ENCODE data around the gene SLC13A1.

DNA sequence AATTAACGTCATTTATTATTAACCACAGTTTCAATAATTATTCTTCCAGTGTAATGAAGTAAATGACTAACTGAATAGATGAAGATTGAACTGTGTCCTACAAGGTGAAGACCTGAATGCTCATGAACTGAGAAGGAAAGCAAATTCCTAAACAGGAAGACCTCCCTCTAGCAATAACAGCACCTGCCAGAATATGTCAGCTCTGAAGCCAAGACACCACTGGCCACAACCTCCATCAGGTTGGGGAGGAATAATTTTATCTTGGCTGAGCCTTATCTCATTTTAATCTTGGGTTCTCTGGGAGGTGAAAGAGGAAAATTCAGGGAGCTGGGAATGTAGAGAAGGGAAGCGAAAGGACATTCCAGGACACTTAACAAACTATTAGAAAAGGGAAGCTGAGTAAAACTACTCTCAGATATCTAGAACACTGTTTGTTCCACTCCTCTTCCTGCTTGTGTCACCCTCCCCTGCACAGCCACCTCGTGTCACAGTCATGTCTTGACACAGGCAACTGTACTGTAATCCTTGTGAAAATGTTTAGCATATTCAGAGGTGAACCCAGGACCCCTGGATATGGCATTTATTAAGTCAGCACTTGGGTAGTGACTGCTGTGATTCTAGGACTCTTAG is 4.6 kb upstream of the SLC13A1 start:
- TF ChIP-seq, protein P1, sequence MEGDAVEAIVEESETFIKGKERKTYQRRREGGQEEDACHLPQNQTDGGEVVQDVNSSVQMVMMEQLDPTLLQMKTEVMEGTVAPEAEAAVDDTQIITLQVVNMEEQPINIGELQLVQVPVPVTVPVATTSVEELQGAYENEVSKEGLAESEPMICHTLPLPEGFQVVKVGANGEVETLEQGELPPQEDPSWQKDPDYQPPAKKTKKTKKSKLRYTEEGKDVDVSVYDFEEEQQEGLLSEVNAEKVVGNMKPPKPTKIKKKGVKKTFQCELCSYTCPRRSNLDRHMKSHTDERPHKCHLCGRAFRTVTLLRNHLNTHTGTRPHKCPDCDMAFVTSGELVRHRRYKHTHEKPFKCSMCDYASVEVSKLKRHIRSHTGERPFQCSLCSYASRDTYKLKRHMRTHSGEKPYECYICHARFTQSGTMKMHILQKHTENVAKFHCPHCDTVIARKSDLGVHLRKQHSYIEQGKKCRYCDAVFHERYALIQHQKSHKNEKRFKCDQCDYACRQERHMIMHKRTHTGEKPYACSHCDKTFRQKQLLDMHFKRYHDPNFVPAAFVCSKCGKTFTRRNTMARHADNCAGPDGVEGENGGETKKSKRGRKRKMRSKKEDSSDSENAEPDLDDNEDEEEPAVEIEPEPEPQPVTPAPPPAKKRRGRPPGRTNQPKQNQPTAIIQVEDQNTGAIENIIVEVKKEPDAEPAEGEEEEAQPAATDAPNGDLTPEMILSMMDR (IDR thresholded peaks at IDR 0.05) = no peak
- TF ChIP-seq EP300 (IDR thresholded peaks at IDR 0.05) = no peak
